OCI-LY3 (cell line): ENCODE measurements around the gene TCEA2.

Experiments used
- EZH2phosphoT487 ChIP-seq: fragments of 200-600 bp; shearing (Covaris generic); IDR thresholded peaks from 2 replicates; pipeline ENCODE4 v1.6.1; 2018; ENCODE audit warnings: antibody characterized with exemption, mixed run types, low read depth
- TF ChIP-seq, protein P1 (sequence below): fragments of 200-600, 300-600 bp; sonication (generic); IDR thresholded peaks from 2 replicates; pipeline ENCODE4 v1.5.1; 2014; ENCODE audit warnings: antibody characterized with exemption, low read length, low read depth

- TF ChIP-seq, protein P1, sequence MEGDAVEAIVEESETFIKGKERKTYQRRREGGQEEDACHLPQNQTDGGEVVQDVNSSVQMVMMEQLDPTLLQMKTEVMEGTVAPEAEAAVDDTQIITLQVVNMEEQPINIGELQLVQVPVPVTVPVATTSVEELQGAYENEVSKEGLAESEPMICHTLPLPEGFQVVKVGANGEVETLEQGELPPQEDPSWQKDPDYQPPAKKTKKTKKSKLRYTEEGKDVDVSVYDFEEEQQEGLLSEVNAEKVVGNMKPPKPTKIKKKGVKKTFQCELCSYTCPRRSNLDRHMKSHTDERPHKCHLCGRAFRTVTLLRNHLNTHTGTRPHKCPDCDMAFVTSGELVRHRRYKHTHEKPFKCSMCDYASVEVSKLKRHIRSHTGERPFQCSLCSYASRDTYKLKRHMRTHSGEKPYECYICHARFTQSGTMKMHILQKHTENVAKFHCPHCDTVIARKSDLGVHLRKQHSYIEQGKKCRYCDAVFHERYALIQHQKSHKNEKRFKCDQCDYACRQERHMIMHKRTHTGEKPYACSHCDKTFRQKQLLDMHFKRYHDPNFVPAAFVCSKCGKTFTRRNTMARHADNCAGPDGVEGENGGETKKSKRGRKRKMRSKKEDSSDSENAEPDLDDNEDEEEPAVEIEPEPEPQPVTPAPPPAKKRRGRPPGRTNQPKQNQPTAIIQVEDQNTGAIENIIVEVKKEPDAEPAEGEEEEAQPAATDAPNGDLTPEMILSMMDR: no peak
- no peak for TF ChIP-seq EZH2phosphoT487
Observed at GRCh38 chr20:64052326-64052722, 10.7 kb upstream of the TCEA2 start.
